Suprapubic skin (tissue), 4 donors: Measurements from ENCODE around the gene CAMTA1.

Source experiments
- CTCF ChIP-seq, 2 donors: fragments of 200-600 bp in 1 of 2; fragments of 450-650 bp in 1 of 2; sonication (generic) in 1 of 2; IDR thresholded peaks; one replicate each; pipeline ENCODE4 v1.5.1; 2016 to 2019; ENCODE audit warnings: antibody characterized with exemption in 2 of 2, mild to moderate bottlenecking in 1 of 2, moderate library complexity in 1 of 2
- POLR2A ChIP-seq, 2 donors: fragments of 450-650 bp; IDR thresholded peaks; one replicate each; pipeline ENCODE4 v1.6.1; 2017; ENCODE audit warnings: antibody characterized with exemption in 2 of 2, mild to moderate bottlenecking in 2 of 2, moderate library complexity in 2 of 2
- POLR2AphosphoS5 ChIP-seq, 3 donors: sonication (generic); formaldehyde crosslinking; IDR thresholded peaks; one replicate each; pipeline ENCODE4 v1.6.1; 2017; ENCODE audit warnings: antibody characterized with exemption in 3 of 3

GRCh38 chr1:6909857-6910256 lies 124.6 kb downstream of the CAMTA1 start:
- TF ChIP-seq CTCF (IDR thresholded peaks at IDR 0.05) = no peak
- TF ChIP-seq POLR2A (IDR thresholded peaks at IDR 0.05) = no peak
- no peak for TF ChIP-seq POLR2AphosphoS5 (IDR thresholded peaks at IDR 0.05)
